Ovary (tissue), 3 donors: ENCODE measurements around the gene GTF3C4.

Experiments used
- POLR2A ChIP-seq: fragments of 450-650 bp; IDR thresholded peaks from one replicate; pipeline ENCODE4 v1.6.1; 2017; ENCODE audit warnings: antibody characterized with exemption, mild to moderate bottlenecking, moderate library complexity
- TF ChIP-seq, protein P1 (sequence below), 3 donors: fragments of 450-650 bp in 2 of 3; fragments of 200-600 bp in 1 of 3; IDR thresholded peaks; one replicate each; pipeline versions ENCODE4 v1.5.1 to v1.8.0; 2016 to 2022; ENCODE audit warnings: antibody characterized with exemption in 3 of 3, mild to moderate bottlenecking in 1 of 3
- donor health status: DM: no; HTN: no; CAD: no.

DNA sequence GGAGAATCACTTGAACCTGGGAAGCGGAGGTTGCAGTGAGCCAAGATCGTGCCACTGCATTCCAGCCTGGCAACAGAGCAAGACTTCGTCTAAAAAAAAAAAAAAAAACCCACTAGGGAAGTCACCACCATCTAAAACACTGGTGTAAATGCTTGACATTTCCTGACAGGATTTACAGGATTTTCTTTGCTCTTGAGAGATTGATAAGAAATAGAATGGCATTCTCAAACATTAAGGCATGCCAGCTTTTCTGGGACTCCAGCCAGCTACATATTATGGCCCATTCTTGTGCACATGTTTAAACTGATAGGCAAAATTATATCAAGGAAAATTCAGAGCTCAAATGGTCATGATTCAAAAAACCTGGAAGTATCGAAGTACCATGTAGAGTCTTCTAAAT is 28.7 kb downstream of the GTF3C4 start:
- TF ChIP-seq, protein P1, sequence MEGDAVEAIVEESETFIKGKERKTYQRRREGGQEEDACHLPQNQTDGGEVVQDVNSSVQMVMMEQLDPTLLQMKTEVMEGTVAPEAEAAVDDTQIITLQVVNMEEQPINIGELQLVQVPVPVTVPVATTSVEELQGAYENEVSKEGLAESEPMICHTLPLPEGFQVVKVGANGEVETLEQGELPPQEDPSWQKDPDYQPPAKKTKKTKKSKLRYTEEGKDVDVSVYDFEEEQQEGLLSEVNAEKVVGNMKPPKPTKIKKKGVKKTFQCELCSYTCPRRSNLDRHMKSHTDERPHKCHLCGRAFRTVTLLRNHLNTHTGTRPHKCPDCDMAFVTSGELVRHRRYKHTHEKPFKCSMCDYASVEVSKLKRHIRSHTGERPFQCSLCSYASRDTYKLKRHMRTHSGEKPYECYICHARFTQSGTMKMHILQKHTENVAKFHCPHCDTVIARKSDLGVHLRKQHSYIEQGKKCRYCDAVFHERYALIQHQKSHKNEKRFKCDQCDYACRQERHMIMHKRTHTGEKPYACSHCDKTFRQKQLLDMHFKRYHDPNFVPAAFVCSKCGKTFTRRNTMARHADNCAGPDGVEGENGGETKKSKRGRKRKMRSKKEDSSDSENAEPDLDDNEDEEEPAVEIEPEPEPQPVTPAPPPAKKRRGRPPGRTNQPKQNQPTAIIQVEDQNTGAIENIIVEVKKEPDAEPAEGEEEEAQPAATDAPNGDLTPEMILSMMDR (IDR thresholded peaks at IDR 0.05): no peak
- no peak for TF ChIP-seq POLR2A
